ENCODE measurements around the gene KLHL29. TPM values are rescaled to one million over a fixed set of nuclear protein-coding genes. Genes with fewer than 3 reads are reported as not detected.

The KLHL29 gene
- total RNA-seq, 4 donors from 2014 or later, result 2.2 to 3.3 (median 2.7) TPM

GRCh38 chr2:23668756-23669304 lies 283.9 kb downstream of the KLHL29 start:
- TF ChIP-seq, protein P1, sequence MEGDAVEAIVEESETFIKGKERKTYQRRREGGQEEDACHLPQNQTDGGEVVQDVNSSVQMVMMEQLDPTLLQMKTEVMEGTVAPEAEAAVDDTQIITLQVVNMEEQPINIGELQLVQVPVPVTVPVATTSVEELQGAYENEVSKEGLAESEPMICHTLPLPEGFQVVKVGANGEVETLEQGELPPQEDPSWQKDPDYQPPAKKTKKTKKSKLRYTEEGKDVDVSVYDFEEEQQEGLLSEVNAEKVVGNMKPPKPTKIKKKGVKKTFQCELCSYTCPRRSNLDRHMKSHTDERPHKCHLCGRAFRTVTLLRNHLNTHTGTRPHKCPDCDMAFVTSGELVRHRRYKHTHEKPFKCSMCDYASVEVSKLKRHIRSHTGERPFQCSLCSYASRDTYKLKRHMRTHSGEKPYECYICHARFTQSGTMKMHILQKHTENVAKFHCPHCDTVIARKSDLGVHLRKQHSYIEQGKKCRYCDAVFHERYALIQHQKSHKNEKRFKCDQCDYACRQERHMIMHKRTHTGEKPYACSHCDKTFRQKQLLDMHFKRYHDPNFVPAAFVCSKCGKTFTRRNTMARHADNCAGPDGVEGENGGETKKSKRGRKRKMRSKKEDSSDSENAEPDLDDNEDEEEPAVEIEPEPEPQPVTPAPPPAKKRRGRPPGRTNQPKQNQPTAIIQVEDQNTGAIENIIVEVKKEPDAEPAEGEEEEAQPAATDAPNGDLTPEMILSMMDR (IDR thresholded peaks at IDR 0.05), result no peak
- TF ChIP-seq POLR2A (IDR thresholded peaks at IDR 0.05), result no peak
- 84 to 92% methylated on average over 9 to 11 of the region's 12 CpGs for WGBS, 2 donors
- H3K27ac ChIP-seq, result peak overlapping the region in 1 of 3 donors; percentile 75
- no peaks in the 10 kb centered on the region for H3K36me3 ChIP-seq
- no peak overlapping the region for H3K4me3 ChIP-seq (replicated peaks in 1 of 3)
- no peak for DNase-seq
- H3K4me1 ChIP-seq, result peaks cover 22 to 29% of the 10 kb centered on the region in 2 donors
- H3K9me3 ChIP-seq, result no peaks in the 10 kb centered on the region
- no peaks in the 10 kb centered on the region for H3K27me3 ChIP-seq
- intact Hi-C loops (cut with DNase I), result no loop called here

GRCh38 chr2:23669413-23670244 lies 284.6 kb downstream of the KLHL29 start:
- Histone ChIP-seq H3K4me3 (replicated peaks in 1 of 3) (no peak overlapping the region), H3K27ac (peak overlapping the region; percentile 43 to 75 (median 68)), H3K4me1 (peaks cover 22 to 29% of the 10 kb centered on the region in 2 donors), H3K9me3 (no peaks in the 10 kb centered on the region), H3K36me3 (no peaks in the 10 kb centered on the region), H3K27me3 (no peaks in the 10 kb centered on the region)
- peak; percentile 97 to 98 for DNase-seq
- peak in 1 of 2 donors; percentile 20 for TF ChIP-seq POLR2A (IDR thresholded peaks at IDR 0.05)
- TF ChIP-seq, protein P1 (IDR thresholded peaks at IDR 0.05), result no peak
- 51 to 56% methylated on average over 15 to 21 of the region's 22 CpGs for WGBS, 2 donors
- intact Hi-C loops (cut with DNase I), result no loop called here

DNA sequence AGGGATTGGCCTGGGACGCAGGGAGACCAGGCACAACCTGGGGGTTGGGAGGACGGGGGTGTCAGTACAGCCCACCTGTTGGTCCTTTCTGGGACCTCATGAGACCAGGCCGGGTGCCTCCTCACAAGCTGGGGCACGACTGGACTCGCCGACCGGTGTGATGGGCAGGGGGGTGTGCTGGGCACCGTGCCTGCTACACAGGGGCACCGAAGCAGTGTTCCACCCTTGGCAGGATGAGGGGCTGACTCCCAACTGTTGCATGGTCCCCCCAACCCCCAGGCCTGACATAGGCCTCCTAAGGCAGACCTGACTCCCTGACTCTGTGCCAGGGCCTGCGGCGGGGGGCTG lies 285.2 kb downstream of the KLHL29 start:
- Histone ChIP-seq H3K4me1 (peaks cover 22 to 29% of the 10 kb centered on the region in 2 donors), H3K4me3 (replicated peaks in 1 of 3) (no peak overlapping the region), H3K27ac (peak overlapping the region; percentile 36 to 75 (median 56)), H3K36me3 (no peaks in the 10 kb centered on the region), H3K27me3 (no peaks in the 10 kb centered on the region), H3K9me3 (no peaks in the 10 kb centered on the region)
- 62 to 67% methylated on average over 6 to 10 of the region's 11 CpGs for WGBS, 2 donors
- TF ChIP-seq, protein P1 (IDR thresholded peaks at IDR 0.05), result no peak
- TF ChIP-seq POLR2A (IDR thresholded peaks at IDR 0.05), result no peak
- intact Hi-C loops (cut with DNase I), result no loop called here
- DNase-seq, result no peak

DNA sequence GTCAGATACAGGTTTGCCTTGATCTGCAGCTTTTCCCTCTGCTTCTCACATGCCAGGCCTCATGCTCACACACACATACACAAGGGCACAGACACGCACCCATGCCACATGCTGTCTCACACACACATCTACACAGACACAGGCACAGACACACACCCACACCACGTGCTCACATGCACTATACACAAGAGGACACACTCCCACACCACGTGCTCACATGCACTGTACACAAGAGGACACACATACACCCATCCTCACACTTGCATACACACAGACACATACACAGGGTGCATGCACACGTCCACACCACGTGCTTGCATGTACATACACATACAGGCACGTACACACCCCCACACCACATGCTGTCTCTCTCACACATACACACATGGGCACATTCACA lies 288.1 kb downstream of the KLHL29 start:
- WGBS, 2 donors, result 89 to 93% methylated on average over 6 of the region's 6 CpGs
- H3K36me3 ChIP-seq, result no peaks in the 10 kb centered on the region
- H3K9me3 ChIP-seq, result no peaks in the 10 kb centered on the region
- no peaks in the 10 kb centered on the region for H3K27me3 ChIP-seq
- H3K4me1 ChIP-seq, result peaks cover 17 to 20% of the 10 kb centered on the region in 2 donors
- intact Hi-C loops (cut with DNase I), result no loop called here
- no peak overlapping the region for H3K4me3 ChIP-seq (replicated peaks in 1 of 3)
- no peak for DNase-seq
- TF ChIP-seq, protein P1 (IDR thresholded peaks at IDR 0.05), result no peak
- no peak for TF ChIP-seq POLR2A (IDR thresholded peaks at IDR 0.05)
- H3K27ac ChIP-seq, result no peak overlapping the region

All from thyroid gland (tissue), 4 donors.